Hepatocyte (in vitro differentiated cells): Measurements from ENCODE around the gene DNMT3A.

Experiments used
- EZH2phosphoT487 ChIP-seq: fragments of 200-600 bp; sonication (generic); IDR thresholded peaks from one replicate; pipeline ENCODE4 v1.6.1; 2018; ENCODE audit warnings: antibody characterized with exemption, mild to moderate bottlenecking, low read depth, moderate library complexity; ENCODE audit not compliant: unreplicated experiment, severe bottlenecking
- TF ChIP-seq, protein P1 (sequence below): fragments of 200-600 bp; sonication (generic); IDR thresholded peaks from 2 replicates; pipeline ENCODE4 v1.5.1; 2016; ENCODE audit warnings: antibody characterized with exemption, mild to moderate bottlenecking; ENCODE audit not compliant: poor library complexity

DNA sequence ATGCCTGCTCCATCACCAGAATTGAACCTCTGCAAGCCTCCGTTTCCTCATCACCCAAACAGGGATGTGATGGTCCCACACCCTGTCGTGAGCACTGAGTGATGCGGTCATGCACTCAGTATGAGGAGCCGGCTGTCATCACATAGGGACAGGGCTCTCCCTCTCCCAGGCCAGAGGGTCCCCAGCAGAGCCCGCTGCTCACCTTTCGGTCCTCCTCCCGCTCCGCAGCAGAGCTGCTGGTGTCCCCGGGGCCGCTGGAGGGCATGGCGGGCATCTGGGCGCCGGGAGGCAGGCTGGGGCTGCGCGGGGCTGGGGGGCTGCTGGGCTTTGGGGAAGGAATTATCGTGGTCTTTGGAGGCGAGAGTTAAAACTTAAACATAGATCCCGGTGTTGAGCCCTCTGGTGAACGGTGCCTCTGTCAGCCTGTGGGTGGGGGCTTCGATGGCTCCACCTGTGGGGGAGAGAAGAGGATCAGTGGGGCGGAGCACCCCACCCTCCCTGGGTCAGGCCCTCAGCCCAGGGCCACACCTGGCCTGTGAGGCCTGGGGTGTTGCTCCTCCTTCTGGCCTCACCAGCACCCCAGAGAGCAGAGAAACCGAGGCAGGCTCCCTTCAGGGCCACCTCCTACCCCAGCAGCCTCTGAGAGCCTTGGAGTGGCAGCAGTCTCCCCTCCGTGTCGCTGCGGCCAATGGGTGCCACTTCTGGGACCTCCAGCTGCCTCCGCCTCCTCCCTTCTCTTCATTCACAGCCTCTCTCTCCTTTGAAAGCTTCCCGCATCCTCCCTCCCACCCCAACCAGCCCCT is 27.8 kb downstream of the DNMT3A start:
- TF ChIP-seq, protein P1, sequence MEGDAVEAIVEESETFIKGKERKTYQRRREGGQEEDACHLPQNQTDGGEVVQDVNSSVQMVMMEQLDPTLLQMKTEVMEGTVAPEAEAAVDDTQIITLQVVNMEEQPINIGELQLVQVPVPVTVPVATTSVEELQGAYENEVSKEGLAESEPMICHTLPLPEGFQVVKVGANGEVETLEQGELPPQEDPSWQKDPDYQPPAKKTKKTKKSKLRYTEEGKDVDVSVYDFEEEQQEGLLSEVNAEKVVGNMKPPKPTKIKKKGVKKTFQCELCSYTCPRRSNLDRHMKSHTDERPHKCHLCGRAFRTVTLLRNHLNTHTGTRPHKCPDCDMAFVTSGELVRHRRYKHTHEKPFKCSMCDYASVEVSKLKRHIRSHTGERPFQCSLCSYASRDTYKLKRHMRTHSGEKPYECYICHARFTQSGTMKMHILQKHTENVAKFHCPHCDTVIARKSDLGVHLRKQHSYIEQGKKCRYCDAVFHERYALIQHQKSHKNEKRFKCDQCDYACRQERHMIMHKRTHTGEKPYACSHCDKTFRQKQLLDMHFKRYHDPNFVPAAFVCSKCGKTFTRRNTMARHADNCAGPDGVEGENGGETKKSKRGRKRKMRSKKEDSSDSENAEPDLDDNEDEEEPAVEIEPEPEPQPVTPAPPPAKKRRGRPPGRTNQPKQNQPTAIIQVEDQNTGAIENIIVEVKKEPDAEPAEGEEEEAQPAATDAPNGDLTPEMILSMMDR, result no peak
- TF ChIP-seq EZH2phosphoT487, result no peak
